Ishikawa (cell line): ENCODE data around the gene KPNA5.

ENCODE experiments used
- CEBPB ChIP-seq: IDR thresholded peaks from 2 replicates; pipeline ENCODE4 v1.6.1; 2012
- EP300 ChIP-seq: IDR thresholded peaks from 2 replicates; pipeline ENCODE4 v1.6.1; 2012; ENCODE audit warnings: borderline replicate concordance
- FOXM1 ChIP-seq: IDR thresholded peaks from 2 replicates; pipeline ENCODE4 v1.6.1; 2012; ENCODE audit warnings: low read depth, borderline replicate concordance
- NFIC ChIP-seq: IDR thresholded peaks from 2 replicates; pipeline ENCODE4 v1.6.1; 2012
- RAD21 ChIP-seq: IDR thresholded peaks from 2 replicates; pipeline ENCODE4 v1.6.1; 2012; ENCODE audit warnings: low read depth
- REST ChIP-seq: IDR thresholded peaks from 2 replicates; pipeline ENCODE4 v1.6.1; 2012; ENCODE audit warnings: low read depth, mild to moderate bottlenecking
- TAF1 ChIP-seq: IDR thresholded peaks from 2 replicates; pipeline ENCODE4 v1.6.1; 2012; ENCODE audit warnings: low read depth, mild to moderate bottlenecking
- TCF12 ChIP-seq: IDR thresholded peaks from 2 replicates; pipeline ENCODE4 v1.6.1; 2012; ENCODE audit warnings: low read depth
- YY1 ChIP-seq: IDR thresholded peaks from 2 replicates; pipeline ENCODE4 v1.6.1; 2012; ENCODE audit warnings: low read depth
- ZBTB7A ChIP-seq: IDR thresholded peaks from 2 replicates; pipeline ENCODE4 v1.6.1; 2012; ENCODE audit warnings: low read depth
- TF ChIP-seq, protein P1 (sequence below): IDR thresholded peaks from 2 replicates; pipeline ENCODE4 v1.6.1; 2012
- TF ChIP-seq, protein P2 (sequence below): IDR thresholded peaks from 2 replicates; pipeline ENCODE4 v1.6.1; 2012

- TF ChIP-seq NFIC (no peak), RAD21 (no peak), TAF1 (no peak), ZBTB7A (no peak), REST (no peak), FOXM1 (no peak), EP300 (no peak), TCF12 (no peak), YY1 (no peak), CEBPB (no peak)
- TF ChIP-seq, protein P1, sequence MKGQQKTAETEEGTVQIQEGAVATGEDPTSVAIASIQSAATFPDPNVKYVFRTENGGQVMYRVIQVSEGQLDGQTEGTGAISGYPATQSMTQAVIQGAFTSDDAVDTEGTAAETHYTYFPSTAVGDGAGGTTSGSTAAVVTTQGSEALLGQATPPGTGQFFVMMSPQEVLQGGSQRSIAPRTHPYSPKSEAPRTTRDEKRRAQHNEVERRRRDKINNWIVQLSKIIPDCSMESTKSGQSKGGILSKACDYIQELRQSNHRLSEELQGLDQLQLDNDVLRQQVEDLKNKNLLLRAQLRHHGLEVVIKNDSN, result no peak
- TF ChIP-seq, protein P2, sequence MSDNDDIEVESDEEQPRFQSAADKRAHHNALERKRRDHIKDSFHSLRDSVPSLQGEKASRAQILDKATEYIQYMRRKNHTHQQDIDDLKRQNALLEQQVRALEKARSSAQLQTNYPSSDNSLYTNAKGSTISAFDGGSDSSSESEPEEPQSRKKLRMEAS, result no peak
Measured at GRCh38 chr6:116651916-116652315, 29.1 kb upstream of the KPNA5 start.
